Putamen (tissue), 1 donor: ENCODE results near the gene CSNK1G2.

Source experiments
- DNase-seq: peaks from one replicate; pipeline ENCODE4 v3.0.0-alpha.2; 2016; ENCODE audit warnings: low spot score

CSNK1G2 gene

DNA sequence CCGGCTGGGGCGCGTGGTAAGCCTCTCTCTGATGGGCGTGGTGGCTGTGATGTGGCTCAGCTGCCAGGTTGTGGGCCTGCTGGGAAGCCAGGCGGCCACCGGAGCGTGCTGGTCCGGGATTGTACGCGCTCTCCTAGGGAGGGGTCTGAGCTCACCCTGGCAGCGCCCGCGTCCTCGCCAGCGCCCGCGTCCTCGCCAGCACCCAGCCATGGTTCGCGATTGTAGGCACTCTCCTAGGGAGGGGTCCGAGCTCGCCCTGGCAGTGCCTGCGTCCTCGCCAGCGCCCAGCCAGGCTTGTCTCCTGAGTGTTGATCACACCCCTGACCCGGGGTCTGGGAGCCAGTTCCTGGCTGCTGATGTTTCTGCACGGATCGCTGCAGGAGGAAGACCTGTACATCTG is 22.0 kb upstream of the CSNK1G2 start:
- no peak for DNase-seq

DNA sequence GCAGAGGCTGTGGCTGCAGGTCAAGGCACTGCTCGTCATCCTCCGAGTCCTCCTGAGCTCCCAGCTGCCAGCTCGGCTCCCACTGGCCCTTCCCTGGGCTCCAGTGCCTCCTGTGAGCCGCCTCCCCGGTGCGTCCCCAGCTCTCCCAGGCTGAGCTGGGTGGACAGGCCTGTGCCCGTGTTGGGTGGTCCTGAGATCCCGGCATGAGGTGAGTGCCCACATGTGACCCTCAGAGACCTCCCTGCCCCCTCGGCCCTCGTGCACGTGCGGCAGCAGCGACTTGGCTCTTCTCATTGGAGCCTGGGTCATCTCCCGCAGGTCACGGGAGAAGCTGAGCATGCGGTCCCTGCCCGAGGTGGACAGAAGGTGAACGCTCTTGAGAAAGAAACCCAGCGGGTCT is 20.3 kb upstream of the CSNK1G2 start:
- no peak for DNase-seq

GRCh38 chr19:1921326-1921725 is 19.6 kb upstream of the CSNK1G2 start:
- DNase-seq: no peak

DNA sequence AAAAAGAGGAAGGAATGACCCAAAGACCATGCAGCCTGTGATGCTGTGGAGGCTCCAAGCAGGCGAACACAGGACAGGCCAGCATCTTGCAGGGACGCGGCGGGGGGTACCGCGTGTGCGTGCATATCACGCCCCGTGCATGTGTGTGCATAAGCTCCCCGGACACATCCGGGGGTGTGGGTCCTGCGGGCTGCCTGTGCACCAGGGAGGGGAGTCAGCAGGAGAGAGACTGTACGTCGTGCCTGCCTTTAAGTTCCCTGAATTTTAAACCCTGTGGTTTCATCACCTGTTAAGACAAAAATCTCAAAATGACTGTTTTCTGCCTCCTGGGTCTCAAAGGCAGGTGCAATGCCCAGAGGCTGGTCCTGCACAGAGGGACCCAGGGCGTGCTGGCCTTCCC is 19.1 kb upstream of the CSNK1G2 start:
- no peak for DNase-seq

- no peak for DNase-seq
Measured at GRCh38 chr19:1922803-1923202, 18.2 kb upstream of the CSNK1G2 start.

DNA sequence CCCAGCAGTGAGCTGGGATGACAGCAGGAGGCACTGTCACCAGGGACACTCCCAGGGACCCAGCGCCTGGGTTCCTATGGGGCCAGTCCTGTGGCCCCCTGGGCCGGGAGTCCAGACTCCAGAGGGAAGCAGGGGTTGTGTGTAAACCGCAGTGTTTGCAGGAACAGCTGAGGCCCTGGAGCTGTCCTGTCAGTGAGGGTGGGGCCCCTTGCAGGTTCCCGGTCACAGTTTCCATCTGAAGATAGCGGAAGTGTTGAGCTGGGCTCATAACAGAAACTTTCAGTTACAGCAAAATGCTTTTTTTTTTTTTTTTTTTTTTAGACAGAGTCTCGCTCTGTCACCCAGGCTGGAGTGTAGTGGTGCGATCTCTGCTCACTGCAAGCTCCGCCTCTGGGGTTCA is 17.7 kb upstream of the CSNK1G2 start:
- DNase-seq: no peak

GRCh38 chr19:1924320-1924961 is 16.5 kb upstream of the CSNK1G2 start:
- DNase-seq: no peak

- no peak for DNase-seq
Measured at GRCh38 chr19:1925544-1925943, 15.4 kb upstream of the CSNK1G2 start.

- DNase-seq: peak; percentile 69
Measured at GRCh38 chr19:1929021-1929742, 11.8 kb upstream of the CSNK1G2 start.

- DNase-seq: no peak
Measured at GRCh38 chr19:1931445-1931844, 9.5 kb upstream of the CSNK1G2 start.

DNA sequence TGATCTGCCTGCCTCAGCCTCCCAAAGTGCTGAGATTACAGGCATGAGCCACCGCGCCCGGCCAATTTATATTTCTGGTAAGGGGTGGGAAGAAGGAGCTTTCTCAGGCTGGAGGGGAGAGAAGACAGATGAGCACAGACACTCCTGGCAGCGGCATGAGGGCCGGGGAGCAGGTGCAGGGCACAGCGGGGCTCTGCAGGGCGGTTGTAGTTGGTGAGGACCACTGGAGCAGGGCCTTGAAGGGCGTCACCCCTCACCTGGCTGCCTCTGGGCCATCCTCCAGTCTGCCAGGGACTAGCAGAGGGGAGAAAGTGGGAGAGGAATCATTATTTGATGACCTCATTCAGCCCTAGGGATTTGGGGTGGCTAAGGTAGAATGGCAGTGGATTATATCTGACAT is 8.6 kb upstream of the CSNK1G2 start:
- DNase-seq: no peak

DNA sequence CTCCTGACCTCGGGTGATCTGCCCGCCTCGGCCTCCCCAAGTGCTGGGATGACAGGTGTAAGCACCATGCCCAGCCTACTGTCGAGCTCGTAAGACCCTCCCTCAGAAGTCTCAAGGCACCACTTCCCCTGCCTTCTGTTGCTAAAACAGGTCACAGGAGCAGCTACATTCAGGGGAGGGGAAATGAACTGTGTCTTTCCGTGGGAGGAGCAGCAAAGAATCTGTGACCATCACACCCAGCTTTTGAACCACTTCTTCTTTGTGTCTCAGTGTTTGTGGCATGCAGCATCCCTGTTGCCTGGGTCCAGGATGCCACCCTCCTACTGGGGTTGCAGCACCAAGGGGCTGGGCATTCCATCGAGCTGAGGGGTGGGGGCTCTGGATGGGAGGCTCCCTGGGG is 7.7 kb upstream of the CSNK1G2 start:
- no peak for DNase-seq

DNA sequence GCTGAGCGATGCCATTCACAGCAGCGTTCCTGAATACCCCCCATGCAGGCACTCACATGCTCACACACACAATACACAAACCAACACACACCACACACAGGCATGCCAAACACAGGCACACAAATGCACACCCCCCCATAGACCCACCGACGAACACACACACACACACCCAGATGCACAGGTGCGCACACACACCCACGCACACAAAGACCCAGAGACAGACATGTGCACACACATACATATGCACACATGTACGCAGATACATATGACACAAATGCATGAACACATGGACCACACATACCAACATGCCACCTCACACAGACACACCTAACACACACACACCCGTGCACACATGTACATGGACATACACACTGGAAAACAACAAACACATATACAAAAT is 7.0 kb upstream of the CSNK1G2 start:
- DNase-seq: no peak

- DNase-seq: no peak
Measured at GRCh38 chr19:1935484-1936208, 5.3 kb upstream of the CSNK1G2 start.

DNA sequence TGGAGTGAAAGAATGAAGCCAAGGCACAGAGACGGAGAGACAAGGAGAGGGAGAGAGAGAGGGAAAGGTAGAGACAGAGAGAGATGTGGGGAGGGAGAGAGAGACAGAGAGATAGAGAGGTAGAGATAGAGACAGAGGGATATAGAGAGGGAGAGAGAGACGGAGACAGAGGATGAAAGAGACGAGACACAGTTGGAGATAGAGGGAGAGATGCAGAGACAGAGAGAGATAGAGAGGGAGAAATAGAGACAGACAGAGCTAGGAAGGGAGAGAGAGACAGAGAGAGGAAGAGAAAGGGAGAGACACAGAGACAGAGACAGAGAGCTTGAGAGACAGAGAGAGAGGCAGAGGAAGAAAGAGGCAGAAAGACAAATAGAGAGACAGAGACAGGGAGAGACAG is 4.5 kb upstream of the CSNK1G2 start:
- DNase-seq: no peak

- no peak for DNase-seq
Measured at GRCh38 chr19:1936916-1937610, 3.9 kb upstream of the CSNK1G2 start.

DNA sequence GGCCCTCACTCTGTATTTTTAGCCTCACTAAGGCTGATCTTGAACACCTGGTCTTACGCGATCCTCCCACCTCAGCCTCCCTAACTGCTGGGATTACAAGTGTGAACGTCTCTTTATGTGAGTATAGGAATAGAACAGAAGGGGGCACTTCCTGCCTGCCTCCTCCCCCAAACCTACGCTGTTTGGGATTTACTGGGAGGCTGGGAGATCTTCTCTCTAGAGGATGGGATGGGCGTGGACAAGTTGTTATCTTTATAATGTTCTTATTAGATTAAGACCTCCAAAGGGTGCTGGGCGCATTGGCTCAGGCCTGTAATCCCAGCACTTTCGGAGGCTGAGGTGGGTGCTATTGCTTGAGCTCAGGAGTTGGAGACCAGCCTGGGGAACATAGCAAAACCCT is 2.9 kb upstream of the CSNK1G2 start:
- no peak for DNase-seq

- no peak for DNase-seq
Measured at GRCh38 chr19:1942078-1942933, 1.3 kb downstream of the CSNK1G2 start.

GRCh38 chr19:1942934-1943555 is 2.1 kb downstream of the CSNK1G2 start:
- no peak for DNase-seq

GRCh38 chr19:1943661-1944087 is 2.7 kb downstream of the CSNK1G2 start:
- no peak for DNase-seq
